ENCODE data around the gene CDK2. TPM values are rescaled to one million over a fixed set of nuclear protein-coding genes. Genes with fewer than 3 reads are reported as not detected.
A peak's percentile ranks its signal among the peaks of the same experiment; 100 is the strongest.
"Not testable (repeated sequence)": the region's sequence is repeated elsewhere in the genome, so short reads cannot be mapped to it uniquely, and the experiment has no call there.

Gene CDK2
- total and polyA plus RNA-seq, 7 experiments from 2014 or later: 7.0 to 77.2 (median 20.7) TPM

- no peaks in the 10 kb centered on the region for H3K27me3 Mint-ChIP-seq
- Histone ChIP-seq H3K27ac (ENCODE audit: low read depth, low read length) (peak within 1 kb of the TSS; percentile 88), H3K27me3 (ENCODE audit: control insufficient read depth in 2 of 2, insufficient read depth in 2 of 2, low read length in 2 of 2) (no peaks in the 10 kb centered on the region), H3K4me1 (ENCODE audit: control insufficient read depth in 2 of 2, insufficient read depth in 2 of 2, low read length in 2 of 2) (peaks cover 8 to 19% of the 10 kb centered on the region in 2 donors), H3K4me3 (ENCODE audit: low read length) (peak within 1 kb of the TSS; percentile 84), H3K36me3 (ENCODE audit: control insufficient read depth in 2 of 3, insufficient read depth in 3 of 3, low read length in 3 of 3) (peaks cover 0 to 4% (median 0%) of the 10 kb centered on the region in 3 experiments), H3K9me3 (ENCODE audit: control insufficient read depth in 2 of 3, low read length in 3 of 3) (no peaks in the 10 kb centered on the region)
- no peak within 1 kb of the TSS for H3K4me3 Mint-ChIP-seq
- peaks cover 0 to 13% (median 3%) of the 10 kb centered on the region in 5 donors for H3K36me3 Mint-ChIP-seq
- ChIA-PET CTCF (interaction anchor here (0.6 to 2.0 kb wide), 11 partner anchors 11 to 663 kb away, joined by 3 to 7 read pairs (median 5); partner anchors contain the start of genes DNAJC14, ORMDL2 and SARNP), POLR2A (interaction anchor here (0.5 to 3.3 kb wide), 51 partner anchors 11 to 672 kb away, joined by 3 to 51 read pairs (median 4); partner anchors contain the start of genes ATP5F1B, BLOC1S1, CNPY2 and DGKA)
- no peaks in the 10 kb centered on the region for H3K9me3 Mint-ChIP-seq
- ATAC-seq (peak; percentile 92), DNase-seq (peak; percentile 81 to 100 (median 98))
- intact Hi-C loops (cut with micrococcal nuclease): loop anchor here (1.0 to 10.0 kb wide), 22 partner anchors 7 to 664 kb away; partner anchors contain the start of genes PA2G4 (in 2 of the 2), RPS26 (in 2 of the 2), SARNP (in 2 of the 2) and ZC3H10 (in 2 of the 2)
- H3K27ac Mint-ChIP-seq: no peak within 1 kb of the TSS
- peaks cover 18 to 31% (median 26%) of the 10 kb centered on the region in 7 donors for H3K4me1 Mint-ChIP-seq
These were observed 7.1 kb downstream of the CDK2 start, which contains the start of gene RAB5B for GRCh38 chr12:55973599-55974307. TSS of gene RAB5B (plus strand) at chr12:55974078. CDS start at chr12:55986961, 12,883 bp downstream.

- Mint-ChIP-seq H3K36me3 (peaks cover 0 to 17% (median 3%) of the 10 kb centered on the region in 5 donors), H3K27ac (no peak overlapping the region), H3K9me3 (no peaks in the 10 kb centered on the region), H3K27me3 (no peaks in the 10 kb centered on the region), H3K4me1 (peaks cover 18 to 36% (median 31%) of the 10 kb centered on the region in 7 donors), H3K4me3 (no peak overlapping the region)
- Histone ChIP-seq H3K27ac (ENCODE audit: low read depth, low read length) (peak overlapping the region; percentile 88), H3K9me3 (ENCODE audit: control insufficient read depth in 2 of 3, low read length in 3 of 3) (no peaks in the 10 kb centered on the region), H3K4me1 (ENCODE audit: control insufficient read depth in 2 of 2, insufficient read depth in 2 of 2, low read length in 2 of 2) (peaks cover 8 to 19% of the 10 kb centered on the region in 2 donors), H3K4me3 (ENCODE audit: low read length) (peak overlapping the region; percentile 84), H3K27me3 (ENCODE audit: control insufficient read depth in 2 of 2, insufficient read depth in 2 of 2, low read length in 2 of 2) (no peaks in the 10 kb centered on the region), H3K36me3 (ENCODE audit: control insufficient read depth in 2 of 3, insufficient read depth in 3 of 3, low read length in 3 of 3) (peaks cover 0 to 8% (median 0%) of the 10 kb centered on the region in 3 experiments)
- ChIA-PET CTCF (interaction anchor here (0.6 to 2.0 kb wide), 10 partner anchors 10 to 236 kb away, joined by 3 to 7 read pairs (median 5); partner anchors contain the start of genes DNAJC14, ORMDL2 and SARNP), POLR2A (interaction anchor here (0.6 to 3.3 kb wide), 44 partner anchors 10 to 671 kb away, joined by 3 to 51 read pairs (median 6); partner anchors contain the start of genes ATP5F1B, BLOC1S1, DGKA and DNAJC14)
- DNase-seq (peak in 1 of 9 donors; percentile 53), ATAC-seq (no peak)
- intact Hi-C loops (cut with micrococcal nuclease): loop anchor here (1.0 to 10.0 kb wide), 5 partner anchors 8 to 663 kb away; partner anchors contain the start of genes CDK2 (in 1 of the 2), MYL6 (in 1 of the 2), PA2G4 (in 1 of the 2) and PMEL (in 1 of the 2)
These were observed 7.7 kb downstream of the CDK2 start for GRCh38 chr12:55974308-55974730.

GRCh38 chr12:55978393-55978792, 11.8 kb downstream of the CDK2 start:
- Histone ChIP-seq H3K4me1 (ENCODE audit: control insufficient read depth in 2 of 2, insufficient read depth in 2 of 2, low read length in 2 of 2) (peaks cover 3 to 19% of the 10 kb centered on the region in 2 donors), H3K36me3 (ENCODE audit: control insufficient read depth in 2 of 3, insufficient read depth in 3 of 3, low read length in 3 of 3) (peaks cover 0 to 23% (median 7%) of the 10 kb centered on the region in 3 experiments), H3K4me3 (ENCODE audit: low read length) (no peak overlapping the region), H3K27ac (ENCODE audit: low read depth, low read length) (no peak overlapping the region), H3K27me3 (ENCODE audit: control insufficient read depth in 2 of 2, insufficient read depth in 2 of 2, low read length in 2 of 2) (no peaks in the 10 kb centered on the region), H3K9me3 (ENCODE audit: control insufficient read depth in 2 of 3, low read length in 3 of 3) (no peaks in the 10 kb centered on the region)
- intact Hi-C loops (cut with micrococcal nuclease): loop anchor here in 1 of 2 donors (10.0 kb wide), 1 partner anchor 206 kb away; the partner anchor contains the start of gene SMARCC2
- DNase-seq (no peak), ATAC-seq (no peak)
- CTCF ChIA-PET: no interaction called here
- H3K9me3 Mint-ChIP-seq: no peaks in the 10 kb centered on the region
- peaks cover 18 to 57% (median 47%) of the 10 kb centered on the region in 7 donors for H3K4me1 Mint-ChIP-seq
- H3K4me3 Mint-ChIP-seq: no peak overlapping the region
- H3K27me3 Mint-ChIP-seq: no peaks in the 10 kb centered on the region
- H3K36me3 Mint-ChIP-seq: peaks cover 0 to 28% (median 3%) of the 10 kb centered on the region in 5 donors
- peak overlapping the region in 2 of 9 donors; percentile 46 to 57 for H3K27ac Mint-ChIP-seq
- POLR2A ChIA-PET: interaction anchor here (1.7 kb wide), 1 partner anchor 17 kb away, joined by 3 read pairs; no protein-coding TSS in a partner anchor

- Histone ChIP-seq H3K36me3 (ENCODE audit: control insufficient read depth in 2 of 3, insufficient read depth in 3 of 3, low read length in 3 of 3) (peaks cover 0 to 28% (median 7%) of the 10 kb centered on the region in 3 experiments), H3K27ac (ENCODE audit: low read depth, low read length) (no peak overlapping the region), H3K27me3 (ENCODE audit: control insufficient read depth in 2 of 2, insufficient read depth in 2 of 2, low read length in 2 of 2) (no peaks in the 10 kb centered on the region), H3K4me1 (ENCODE audit: control insufficient read depth in 2 of 2, insufficient read depth in 2 of 2, low read length in 2 of 2) (peaks cover 3 to 19% of the 10 kb centered on the region in 2 donors), H3K9me3 (ENCODE audit: control insufficient read depth in 2 of 3, low read length in 3 of 3) (no peaks in the 10 kb centered on the region), H3K4me3 (ENCODE audit: low read length) (no peak overlapping the region)
- Mint-ChIP-seq H3K4me1 (peaks cover 23 to 57% (median 47%) of the 10 kb centered on the region in 7 donors), H3K9me3 (no peaks in the 10 kb centered on the region), H3K4me3 (peak overlapping the region in 1 of 10 donors; percentile 28), H3K27ac (peak overlapping the region in 3 of 9 donors; percentile 14 to 51 (median 24)), H3K27me3 (no peaks in the 10 kb centered on the region), H3K36me3 (peaks cover 0 to 28% (median 3%) of the 10 kb centered on the region in 5 donors)
- DNase-seq (no peak), ATAC-seq (no peak)
- ChIA-PET POLR2A (interaction anchor here (0.8 kb wide), 1 partner anchor 18 kb away, joined by 4 read pairs; the partner anchor contains the start of gene SUOX), CTCF (no interaction called here)
- intact Hi-C loops (cut with micrococcal nuclease): loop anchor here in 1 of 2 donors (10.0 kb wide), 1 partner anchor 206 kb away; the partner anchor contains the start of gene SMARCC2
These were observed 12.4 kb downstream of the CDK2 start for GRCh38 chr12:55979069-55979468.

GRCh38 chr12:55981882-55982281, 15.3 kb downstream of the CDK2 start:
- H3K27me3 ChIP-seq (ENCODE audit: control insufficient read depth in 2 of 2, insufficient read depth in 2 of 2, low read length in 2 of 2); H3K9me3 Mint-ChIP-seq; H3K9me3 ChIP-seq (ENCODE audit: control insufficient read depth in 2 of 3, low read length in 3 of 3); ATAC-seq; intact Hi-C loops (cut with micrococcal nuclease); H3K27me3 Mint-ChIP-seq; H3K4me3 ChIP-seq (ENCODE audit: low read length); DNase-seq; H3K4me1 ChIP-seq (ENCODE audit: control insufficient read depth in 2 of 2, insufficient read depth in 2 of 2, low read length in 2 of 2); H3K27ac ChIP-seq (ENCODE audit: low read depth, low read length); H3K4me3 Mint-ChIP-seq: not testable (repeated sequence)
- ChIA-PET POLR2A (interaction anchor here (0.6 to 5.6 kb wide), 5 partner anchors 7 to 664 kb away, joined by 3 to 36 read pairs (median 5); partner anchors contain the start of gene RAB5B), CTCF (interaction anchor here (0.6 to 1.1 kb wide), 4 partner anchors 12 to 286 kb away, joined by 3 read pairs; partner anchors contain the start of gene ZC3H10)
- Mint-ChIP-seq H3K36me3 (peaks cover 0 to 28% (median 3%) of the 10 kb centered on the region in 5 donors), H3K27ac (peak overlapping the region in 1 of 9 donors; percentile 65), H3K4me1 (peaks cover 19 to 47% (median 38%) of the 10 kb centered on the region in 7 donors)
- peaks cover 0 to 37% (median 11%) of the 10 kb centered on the region in 3 experiments for H3K36me3 ChIP-seq (ENCODE audit: control insufficient read depth in 2 of 3, insufficient read depth in 3 of 3, low read length in 3 of 3)

Measured in naive thymus-derived CD4-positive, alpha-beta T cell (primary cell).